Urinary bladder (tissue), 4 donors: ENCODE measurements around the gene DTNB. TPM values are rescaled to one million over a fixed set of nuclear protein-coding genes. Genes with fewer than 3 reads are reported as not detected.

Experiments used
- DNase-seq: peaks from one replicate; pipeline ENCODE4 v3.0.0-alpha.2; 2015; ENCODE audit errors: extremely low spot score
- H3K27ac ChIP-seq: one replicate; pipeline ENCODE4 v1.5.1; 2013; ENCODE audit warnings: low read depth, mild to moderate bottlenecking, moderate library complexity
- H3K36me3 ChIP-seq: one replicate; pipeline ENCODE4 v1.6.1; 2013; ENCODE audit warnings: mild to moderate bottlenecking, moderate library complexity; ENCODE audit not compliant: insufficient read depth
- H3K4me1 ChIP-seq: one replicate; pipeline ENCODE4 v1.6.1; 2013; ENCODE audit warnings: mild to moderate bottlenecking, moderate library complexity; ENCODE audit not compliant: insufficient read depth
- H3K4me3 ChIP-seq: one replicate; pipeline ENCODE4 v1.5.1; 2013; ENCODE audit warnings: low read depth, low read length
- WGBS: extraction: QIAGEN DNeasy Blood & Tissue Kit; methylation state at CpG from one replicate; pipeline ENCODE4 v1.1.7; 2013; 5-methylcytosine and 5-hydroxymethylcytosine counted together
- polyA plus RNA-seq: library from polyadenylated mRNA; stranded (reverse); fragments of 200-250 nt; gene quantifications from one replicate; pipeline ENCODE4 v1.2.3, GENCODE V29; 2013
- total RNA-seq: library from RNA; depleted of rRNA; stranded (reverse); fragments of >200 nt; gene quantifications from one replicate; pipeline ENCODE4 v1.2.3, GENCODE V29; 2014
- donor health status: healthy with polysubstance abuse.
- donor health status: healthy.

Gene DTNB
- total and polyA plus RNA-seq, 2 donors: 5.4 to 14.0 TPM

DNA sequence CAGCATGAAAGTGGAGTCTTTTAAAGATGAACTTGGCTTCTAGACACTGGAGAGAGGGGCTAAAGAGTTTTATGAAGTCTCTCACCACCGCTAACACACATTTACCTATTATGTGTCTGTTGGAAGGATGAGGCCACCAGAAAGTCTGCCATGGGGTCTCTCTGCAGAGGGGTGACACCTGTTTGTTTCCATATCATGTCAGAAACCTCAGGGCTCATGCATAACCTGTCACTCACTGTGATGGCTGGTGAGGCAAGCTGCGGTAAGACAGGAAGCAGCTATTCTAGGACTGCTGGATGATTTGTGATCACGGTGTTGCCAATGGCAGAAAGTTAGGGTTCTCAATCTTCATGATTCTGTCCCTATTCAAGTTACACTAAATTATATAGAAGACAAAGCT, 270.9 kb downstream of the DTNB start:
- no peaks in the 10 kb centered on the region for H3K4me1 ChIP-seq
- no peak for DNase-seq
- no peak overlapping the region for H3K4me3 ChIP-seq
- no peaks in the 10 kb centered on the region for H3K36me3 ChIP-seq
- 80% methylated on average over 3 of the region's 3 CpGs for WGBS
- no peak overlapping the region for H3K27ac ChIP-seq

DNA sequence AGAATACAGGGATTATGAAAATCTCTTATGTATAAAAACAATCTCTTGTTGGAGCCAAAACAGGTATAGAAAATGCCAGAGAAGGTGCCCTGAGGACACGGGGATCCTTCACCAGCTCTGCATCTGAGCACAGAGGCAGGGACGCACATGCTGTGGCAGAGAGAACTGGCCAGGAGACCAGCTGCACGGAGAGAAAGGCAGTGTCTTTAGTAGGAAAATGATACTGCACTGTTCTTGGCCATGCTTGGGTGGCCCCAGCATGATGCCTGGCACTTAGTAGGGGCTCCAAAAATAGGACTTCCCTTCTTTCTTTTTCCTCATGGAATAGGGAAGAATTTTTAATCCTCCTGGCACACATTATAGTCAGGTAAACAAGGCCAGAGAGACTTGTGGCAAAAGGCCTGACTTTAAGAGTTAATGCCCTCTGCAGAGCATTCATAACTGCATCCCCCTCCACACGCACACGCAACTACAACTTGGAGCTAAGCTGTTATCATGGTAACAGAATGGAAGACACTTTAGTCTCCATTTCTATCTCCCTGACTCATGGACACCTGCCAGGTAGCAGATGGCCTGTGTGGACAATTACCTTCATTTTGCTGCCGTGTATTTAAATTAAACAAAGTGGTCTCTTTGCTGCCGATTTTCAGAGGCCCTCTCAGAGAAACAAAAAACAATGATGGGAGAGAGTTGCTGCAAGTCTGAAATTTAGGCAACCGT, 271.9 kb downstream of the DTNB start:
- no peaks in the 10 kb centered on the region for H3K36me3 ChIP-seq
- no peak overlapping the region for H3K4me3 ChIP-seq
- DNase-seq: no peak
- H3K4me1 ChIP-seq: no peaks in the 10 kb centered on the region
- WGBS: 79% methylated on average over 8 of the region's 8 CpGs
- H3K27ac ChIP-seq: no peak overlapping the region

DNA sequence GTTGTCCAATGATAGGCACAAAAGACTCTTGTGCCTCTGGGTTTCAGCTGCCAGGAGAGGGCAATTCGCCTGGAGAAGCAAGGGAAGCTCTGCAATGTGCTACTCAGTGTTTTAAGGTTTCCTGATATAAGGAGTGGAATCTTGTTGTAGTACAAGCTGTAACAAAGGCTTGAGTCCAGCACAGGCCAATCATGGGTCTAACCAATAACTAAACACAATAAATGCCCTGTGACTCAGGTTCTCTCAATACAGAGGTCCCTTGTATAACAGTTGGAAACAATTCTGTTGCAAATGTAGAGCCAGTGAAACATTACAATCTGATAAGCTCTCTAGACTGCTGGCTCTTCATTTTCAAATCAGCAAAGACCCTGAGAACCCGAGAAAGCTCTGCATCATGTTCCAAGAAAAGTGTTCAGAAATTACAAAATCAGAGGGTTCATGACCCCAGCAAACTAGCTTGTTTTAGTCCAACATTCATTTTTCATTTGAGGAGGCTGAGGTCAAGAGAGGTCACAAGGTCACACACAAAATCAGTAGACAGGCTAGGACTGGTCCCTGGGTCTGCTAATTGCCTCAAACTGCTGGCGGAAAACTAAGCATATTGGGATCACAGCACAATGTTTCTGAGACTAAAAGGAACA, 272.7 kb downstream of the DTNB start:
- 86% methylated on average over 3 of the region's 3 CpGs for WGBS
- no peak overlapping the region for H3K4me3 ChIP-seq

DNA sequence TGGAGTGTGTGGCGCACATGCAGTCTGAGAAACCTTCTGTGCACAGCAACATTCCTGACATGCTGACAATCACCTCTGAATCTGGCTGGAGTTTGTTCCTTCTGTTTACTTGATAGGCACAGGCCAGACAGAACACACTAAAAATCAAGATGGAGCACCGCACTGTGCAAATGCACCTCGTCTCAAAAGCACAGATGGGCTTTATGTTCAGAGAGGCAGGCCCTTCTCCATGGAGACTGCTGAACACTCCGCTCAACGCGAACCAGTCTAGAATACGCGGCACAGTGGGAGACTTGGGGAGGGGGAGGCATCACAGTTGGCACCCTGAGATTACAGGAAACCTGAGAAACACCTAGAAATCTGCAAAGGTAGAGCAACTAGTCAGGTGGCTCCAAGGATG, 273.2 kb downstream of the DTNB start:
- Histone ChIP-seq H3K4me1 (no peaks in the 10 kb centered on the region), H3K27ac (no peak overlapping the region), H3K4me3 (no peak overlapping the region), H3K36me3 (no peaks in the 10 kb centered on the region)
- 95% methylated on average over 8 of the region's 8 CpGs for WGBS
- no peak for DNase-seq

More for the DNA sequence above, 272.7 kb downstream of the DTNB start:
- Histone ChIP-seq H3K4me1 (no peaks in the 10 kb centered on the region), H3K36me3 (no peaks in the 10 kb centered on the region), H3K27ac (no peak overlapping the region)
- no peak for DNase-seq

DNA sequence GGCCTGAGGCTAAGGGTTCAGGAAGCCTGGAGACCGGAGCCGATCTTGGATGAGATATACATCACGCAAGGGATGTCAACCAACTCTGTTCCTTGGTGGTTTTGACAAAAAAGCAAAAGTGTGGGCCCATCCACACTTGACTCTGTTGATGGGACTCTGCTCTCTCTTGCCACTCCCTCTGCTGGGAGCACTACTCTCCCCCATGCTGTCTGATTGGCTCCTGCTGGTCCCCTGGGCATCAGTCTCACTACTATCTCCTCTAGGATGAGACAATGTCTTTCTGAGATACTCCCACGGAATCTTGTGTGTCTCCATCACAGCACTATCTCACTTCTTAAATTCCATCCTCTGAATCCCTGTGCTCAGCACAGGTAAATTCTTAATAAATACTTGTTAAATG, 274.8 kb downstream of the DTNB start:
- Histone ChIP-seq H3K4me1 (no peaks in the 10 kb centered on the region), H3K36me3 (no peaks in the 10 kb centered on the region), H3K27ac (no peak overlapping the region), H3K4me3 (no peak overlapping the region)
- DNase-seq: no peak
- WGBS: 95% methylated on average over 4 of the region's 4 CpGs

DNA sequence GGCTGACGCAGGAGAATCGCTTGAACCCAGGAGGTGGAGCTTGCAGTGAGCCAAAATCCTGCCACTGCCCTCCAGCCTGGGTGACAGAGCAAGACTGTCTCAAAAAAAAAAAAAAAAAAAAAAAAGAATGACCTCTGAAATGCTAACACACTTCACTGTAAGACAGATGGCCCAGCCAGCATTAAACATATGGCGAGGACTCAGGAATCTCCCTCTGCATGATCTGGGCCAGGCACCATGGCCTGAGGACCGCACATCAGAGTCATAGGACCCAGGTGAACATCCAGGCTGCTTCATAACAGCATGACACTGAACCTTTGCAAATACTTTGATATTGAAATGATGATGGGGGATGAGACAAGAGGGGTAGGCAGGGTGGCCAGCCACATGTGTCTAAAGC, 275.6 kb downstream of the DTNB start:
- 94% methylated on average over 4 of the region's 4 CpGs for WGBS
- Histone ChIP-seq H3K4me1 (no peaks in the 10 kb centered on the region), H3K4me3 (no peak overlapping the region), H3K36me3 (no peaks in the 10 kb centered on the region), H3K27ac (no peak overlapping the region)
- no peak for DNase-seq

DNA sequence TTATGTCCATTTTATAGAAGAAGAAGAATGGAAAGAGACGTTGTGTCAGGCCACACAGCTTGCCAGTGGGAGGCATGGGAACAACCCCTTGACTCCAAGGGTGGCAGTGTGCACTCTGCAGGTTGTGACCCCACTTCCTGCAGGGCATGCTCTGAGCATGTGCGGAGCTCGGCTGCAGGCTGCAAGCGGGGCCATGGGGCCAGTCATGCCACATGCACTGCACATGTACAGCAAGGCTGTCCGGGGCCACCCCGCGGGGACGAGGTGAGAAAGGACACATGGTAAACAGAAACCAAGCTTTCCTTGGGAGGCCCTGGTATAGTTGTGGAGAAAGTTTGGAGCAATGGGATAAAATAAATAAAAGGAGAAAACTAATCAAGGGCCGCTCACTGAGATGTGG, 284.2 kb downstream of the DTNB start:
- DNase-seq: no peak
- no peaks in the 10 kb centered on the region for H3K36me3 ChIP-seq
- no peaks in the 10 kb centered on the region for H3K4me1 ChIP-seq
- 94% methylated on average over 9 of the region's 9 CpGs for WGBS
- H3K27ac ChIP-seq: no peak overlapping the region
- H3K4me3 ChIP-seq: no peak overlapping the region

DNA sequence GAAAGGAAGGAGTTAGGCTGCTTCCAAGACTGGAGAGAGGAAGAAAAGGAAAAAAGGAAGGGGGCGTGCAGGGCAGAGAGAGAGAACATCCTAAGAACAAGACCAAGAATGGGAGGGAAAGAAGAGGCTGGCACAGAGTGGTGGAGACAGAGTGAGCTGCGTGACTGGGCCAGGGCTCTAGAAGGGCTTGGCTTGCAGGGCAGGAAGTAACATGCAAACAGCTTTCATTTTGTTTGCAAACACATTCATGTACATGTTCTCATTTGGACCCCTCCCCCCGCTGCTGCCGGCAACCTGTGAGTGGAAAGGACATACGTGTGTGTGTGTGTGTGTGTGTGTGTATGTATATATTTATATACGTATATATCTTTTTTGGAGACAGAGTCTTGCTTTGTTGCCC, 284.9 kb downstream of the DTNB start:
- DNase-seq: no peak
- no peak overlapping the region for H3K4me3 ChIP-seq
- no peak overlapping the region for H3K27ac ChIP-seq
- H3K4me1 ChIP-seq: no peaks in the 10 kb centered on the region
- no peaks in the 10 kb centered on the region for H3K36me3 ChIP-seq
- 84% methylated on average over 6 of the region's 6 CpGs for WGBS

DNA sequence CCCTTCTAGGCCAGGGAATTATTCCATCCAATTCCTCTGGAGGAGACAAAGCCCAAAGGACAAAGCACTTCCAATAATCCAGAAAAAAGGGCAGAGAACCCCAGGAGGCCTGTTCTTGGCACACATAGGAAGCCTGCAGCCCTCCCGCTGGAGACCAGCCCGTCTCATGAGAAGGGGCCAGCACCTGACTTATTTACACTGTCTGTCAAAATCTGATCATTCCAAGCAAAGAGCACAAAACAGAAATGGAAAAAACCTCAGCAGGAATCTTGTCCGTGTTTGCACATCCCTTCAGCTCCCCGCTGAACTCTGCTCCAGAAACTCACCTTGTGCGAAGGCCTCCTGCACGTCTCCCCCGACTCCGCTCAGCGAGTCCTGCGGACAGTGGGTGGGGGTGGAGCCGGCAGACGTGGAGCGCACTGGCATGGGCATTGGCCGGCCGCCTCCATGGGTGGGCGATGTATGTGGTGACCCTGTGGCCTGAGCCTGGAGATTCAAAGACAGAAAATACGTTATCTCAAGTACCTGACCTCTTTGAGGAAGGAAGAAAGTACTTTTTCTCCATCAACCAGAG, 285.4 kb downstream of the DTNB start:
- no peak overlapping the region for H3K27ac ChIP-seq
- no peaks in the 10 kb centered on the region for H3K4me1 ChIP-seq
- no peak for DNase-seq
- no peaks in the 10 kb centered on the region for H3K36me3 ChIP-seq
- no peak overlapping the region for H3K4me3 ChIP-seq
- 89% methylated on average over 17 of the region's 17 CpGs for WGBS

DNA sequence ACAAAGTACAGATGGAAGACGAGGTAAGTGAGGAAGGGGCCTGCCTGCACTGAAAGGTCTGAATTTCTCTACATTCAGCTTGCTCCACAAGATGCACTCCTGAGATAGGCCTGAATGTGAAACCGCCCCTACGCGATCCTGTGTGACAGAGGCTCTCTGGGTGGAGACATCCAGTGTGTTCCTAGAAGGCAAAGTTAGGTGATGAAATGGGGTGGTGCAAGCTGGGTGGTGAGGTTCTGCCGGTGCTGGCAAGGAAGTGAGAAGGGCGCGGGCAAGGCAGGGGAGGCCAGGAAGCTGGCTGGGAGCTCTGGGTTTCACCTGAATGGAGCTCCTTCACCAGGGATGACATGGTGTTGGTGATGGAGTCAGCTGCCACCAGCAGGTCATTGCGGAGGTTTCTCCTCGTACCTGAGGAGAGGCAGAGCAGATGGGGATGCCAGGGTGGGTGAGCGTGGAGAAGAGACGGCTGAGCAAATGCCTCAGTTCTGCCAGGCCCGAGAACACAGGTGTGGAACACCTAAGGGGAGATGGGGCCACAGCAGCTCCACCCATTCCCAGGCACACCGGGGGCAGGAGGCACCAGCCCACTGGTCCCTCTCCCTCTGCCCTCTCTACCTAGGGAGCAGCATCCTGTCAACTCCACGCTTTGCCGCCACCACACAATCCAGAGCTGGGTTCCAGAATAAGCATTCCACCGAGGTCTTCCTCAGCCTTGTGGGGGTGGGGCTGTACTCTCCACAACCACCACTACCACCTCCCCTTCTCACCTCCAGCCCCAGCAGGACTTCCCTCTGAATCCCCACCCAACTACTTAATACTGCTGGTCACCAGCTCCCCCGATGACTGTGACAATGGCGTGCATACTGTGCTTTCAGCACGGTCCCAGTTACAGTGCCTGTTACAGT, 286.2 kb downstream of the DTNB start:
- H3K4me3 ChIP-seq: no peak overlapping the region
- WGBS: 92% methylated on average over 19 of the region's 19 CpGs
- no peaks in the 10 kb centered on the region for H3K4me1 ChIP-seq
- H3K36me3 ChIP-seq: no peaks in the 10 kb centered on the region
- no peak for DNase-seq
- H3K27ac ChIP-seq: no peak overlapping the region

DNA sequence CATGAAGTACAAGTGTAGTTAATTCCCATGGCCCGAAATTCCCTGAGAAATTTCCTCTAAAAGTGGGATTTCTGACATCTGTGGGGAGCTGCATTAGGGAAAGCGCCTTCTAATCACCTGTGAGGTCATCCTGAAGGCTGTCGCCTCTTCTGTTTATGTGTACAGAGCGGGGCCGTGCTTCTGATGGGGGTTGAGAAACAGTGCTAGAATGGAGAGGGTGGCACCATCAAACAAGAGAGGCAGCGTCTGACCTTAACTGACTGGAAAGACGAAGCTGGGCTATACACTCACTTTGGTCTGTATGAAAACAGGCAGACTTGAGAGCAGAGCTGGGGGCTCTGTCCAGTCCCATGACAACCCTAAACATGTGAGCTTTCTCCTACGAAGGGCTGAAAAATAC, 287.5 kb downstream of the DTNB start:
- Histone ChIP-seq H3K4me1 (no peaks in the 10 kb centered on the region), H3K36me3 (no peaks in the 10 kb centered on the region), H3K4me3 (no peak overlapping the region), H3K27ac (no peak overlapping the region)
- DNase-seq: no peak
- WGBS: 92% methylated on average over 8 of the region's 8 CpGs

DNA sequence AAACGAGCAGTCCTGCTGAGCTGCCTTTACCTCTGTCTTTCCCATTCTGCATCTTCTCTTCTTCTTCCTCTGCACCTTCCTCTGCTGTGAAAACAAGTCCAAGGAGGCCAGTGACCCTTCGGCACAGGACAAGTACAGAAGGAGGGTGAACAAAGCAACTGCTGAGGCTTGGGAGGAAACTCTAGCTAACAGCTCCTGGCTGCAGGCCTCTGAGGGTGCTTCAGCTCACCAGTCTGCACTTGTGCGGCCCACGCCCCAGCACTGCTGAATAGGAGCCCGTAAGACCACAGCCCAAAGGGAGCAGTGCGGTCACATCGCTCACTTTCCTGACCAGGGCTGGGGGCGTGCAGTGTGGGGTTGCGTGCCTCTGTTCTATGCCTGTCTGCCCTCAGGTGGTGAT, 289.6 kb downstream of the DTNB start:
- no peak for DNase-seq
- Histone ChIP-seq H3K27ac (no peak overlapping the region), H3K36me3 (no peaks in the 10 kb centered on the region), H3K4me3 (no peak overlapping the region), H3K4me1 (no peaks in the 10 kb centered on the region)
- 97% methylated on average over 9 of the region's 9 CpGs for WGBS

DNA sequence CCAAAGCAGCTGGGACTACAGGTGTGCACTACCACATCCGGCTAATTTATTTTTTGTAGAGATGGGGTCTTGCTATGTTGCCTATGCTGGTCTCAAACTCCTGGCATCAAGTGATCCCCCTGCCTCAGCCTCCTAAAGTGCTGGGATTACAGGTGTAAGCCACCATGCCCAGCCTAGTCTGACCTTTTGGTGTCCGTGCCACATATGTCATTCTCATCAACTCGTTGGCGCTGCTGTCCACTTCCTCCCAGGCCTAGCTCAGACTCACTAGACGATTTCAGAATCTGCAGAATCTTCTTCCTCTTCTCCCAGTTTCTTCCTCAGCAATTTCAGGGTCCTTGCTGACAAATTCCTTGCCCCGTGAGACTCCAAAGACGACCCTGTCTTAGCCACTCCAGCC, 291.9 kb downstream of the DTNB start:
- no peaks in the 10 kb centered on the region for H3K4me1 ChIP-seq
- no peaks in the 10 kb centered on the region for H3K36me3 ChIP-seq
- no peak for DNase-seq
- H3K27ac ChIP-seq: no peak overlapping the region
- 85% methylated on average over 7 of the region's 7 CpGs for WGBS
- no peak overlapping the region for H3K4me3 ChIP-seq
